Astrocyte (in vitro differentiated cells and primary cell): ENCODE results near the gene CT45A10. TPM values are rescaled to one million over a fixed set of nuclear protein-coding genes. Genes with fewer than 3 reads are reported as not detected.
"Not testable (repeated sequence)": the region's sequence is repeated elsewhere in the genome, so short reads cannot be mapped to it uniquely, and the experiment has no call there.

ENCODE experiments used
- DNase-seq: peaks from one replicate; pipeline ENCODE4 v3.0.0-alpha.2; 2010; ENCODE audit warnings: low read depth
- FAIRE-seq: peaks from 2 replicates; lab custom pipeline; 2011; peaks lifted over from hg19 to GRCh38; lab: Jason Lieb, UNC
- H2AFZ ChIP-seq: 2 replicates; pipeline ENCODE4 v1.6.0; 2012; ENCODE audit warnings: low read depth, low read length, inconsistent platforms
- H3K27ac ChIP-seq: 2 replicates; pipeline ENCODE4 v1.5.1; 2011; ENCODE audit warnings: low read depth, low read length, inconsistent platforms
- H3K27me3 ChIP-seq: 2 replicates; pipeline ENCODE4 v1.6.0; 2011; ENCODE audit warnings: low read length, inconsistent platforms; ENCODE audit not compliant: insufficient read depth
- H3K36me3 ChIP-seq: 2 replicates; pipeline ENCODE4 v1.5.1; 2011; ENCODE audit warnings: low read length, inconsistent platforms; ENCODE audit not compliant: insufficient read depth
- H3K4me1 ChIP-seq: 2 replicates; pipeline ENCODE4 v1.5.1; 2011; ENCODE audit warnings: low read length, inconsistent platforms; ENCODE audit not compliant: insufficient read depth
- H3K4me2 ChIP-seq: 2 replicates; pipeline ENCODE4 v1.6.0; 2012; ENCODE audit warnings: low read length, inconsistent platforms
- H3K4me3 ChIP-seq: 2 replicates; pipeline ENCODE4 v1.5.1; 2011; ENCODE audit warnings: low read depth, mild to moderate bottlenecking, low read length, inconsistent platforms; ENCODE audit not compliant: insufficient read depth
- H3K79me2 ChIP-seq: 2 replicates; pipeline ENCODE4 v1.6.0; 2012; ENCODE audit warnings: mild to moderate bottlenecking, low read length, inconsistent platforms; ENCODE audit not compliant: insufficient read depth
- H3K9ac ChIP-seq: 2 replicates; pipeline ENCODE4 v1.6.0; 2012; ENCODE audit warnings: mild to moderate bottlenecking, low read length, inconsistent platforms
- H3K9me3 ChIP-seq: 2 replicates; pipeline ENCODE4 v1.5.1; 2012; ENCODE audit warnings: low read depth, mild to moderate bottlenecking, low read length, inconsistent platforms; ENCODE audit not compliant: insufficient read depth
- H4K20me1 ChIP-seq: 2 replicates; pipeline ENCODE4 v1.6.0; 2012; ENCODE audit warnings: low read length, inconsistent platforms; ENCODE audit not compliant: insufficient read depth
- H3K27ac Mint-ChIP-seq: one replicate; pipeline ENCODE4 v1.8.0; 2021; ENCODE audit warnings: mild to moderate bottlenecking, mixed read lengths; ENCODE audit not compliant: unreplicated experiment
- H3K27me3 Mint-ChIP-seq: one replicate; pipeline ENCODE4 v1.8.0; 2021; ENCODE audit warnings: low read depth, mixed read lengths; ENCODE audit not compliant: unreplicated experiment
- H3K36me3 Mint-ChIP-seq: one replicate; pipeline ENCODE4 v1.8.0; 2021; ENCODE audit warnings: low read depth, mixed read lengths; ENCODE audit not compliant: unreplicated experiment
- H3K4me1 Mint-ChIP-seq: one replicate; pipeline ENCODE4 v1.8.0; 2021; ENCODE audit warnings: low read depth, mixed read lengths; ENCODE audit not compliant: unreplicated experiment
- H3K4me3 Mint-ChIP-seq: one replicate; pipeline ENCODE4 v1.8.0; 2021; ENCODE audit warnings: mild to moderate bottlenecking, moderate library complexity, mixed read lengths; ENCODE audit not compliant: unreplicated experiment
- H3K9me3 Mint-ChIP-seq: one replicate; pipeline ENCODE4 v1.8.0; 2021; ENCODE audit warnings: mild to moderate bottlenecking, mixed read lengths; ENCODE audit not compliant: unreplicated experiment
- total RNA-seq: library from RNA; stranded (reverse); gene quantifications from 2 replicates; pipeline ENCODE4 v1.2.1, GENCODE V29; 2021

Gene CT45A10
- total RNA-seq, 1 donor from 2014 or later, result not detected

- not testable (repeated sequence) for FAIRE-seq, H3K36me3 ChIP-seq, H3K4me3 ChIP-seq, H3K9ac ChIP-seq, H3K4me3 Mint-ChIP-seq, H3K4me1 ChIP-seq, H3K36me3 Mint-ChIP-seq, H3K27ac Mint-ChIP-seq, H3K4me1 Mint-ChIP-seq, H4K20me1 ChIP-seq, H3K27me3 Mint-ChIP-seq, H3K27ac ChIP-seq, H3K9me3 Mint-ChIP-seq, H3K9me3 ChIP-seq, H3K27me3 ChIP-seq, DNase-seq, H2AFZ ChIP-seq, H3K79me2 ChIP-seq, H3K4me2 ChIP-seq
Measured at GRCh38 chrX:135854438-135854837, 38.8 kb downstream of the CT45A10 start, which contains the start of gene CT45A8. Gene CT45A8, minus strand, starts transcription at chrX:135854538. Its CDS starts 3,755 bp downstream, at chrX:135850783.

GRCh38 chrX:135837180-135837579, 56.1 kb downstream of the CT45A10 start, which contains the start of gene CT45A7:
Gene CT45A7, minus strand, starts transcription at chrX:135837280. Its CDS starts 3,747 bp downstream, at chrX:135833533.
- not testable (repeated sequence) for H3K4me1 ChIP-seq, H3K27ac Mint-ChIP-seq, H3K9me3 ChIP-seq, H3K4me2 ChIP-seq, H3K27me3 Mint-ChIP-seq, H3K36me3 ChIP-seq, H2AFZ ChIP-seq, H3K27me3 ChIP-seq, H3K4me3 ChIP-seq, H4K20me1 ChIP-seq, DNase-seq, FAIRE-seq, H3K36me3 Mint-ChIP-seq, H3K4me3 Mint-ChIP-seq, H3K79me2 ChIP-seq, H3K9ac ChIP-seq, H3K4me1 Mint-ChIP-seq, H3K9me3 Mint-ChIP-seq, H3K27ac ChIP-seq

Other genes with a start within 250 kb of the CT45A10 start
- gene CT45A1, start 179.8 kb downstream of the CT45A10 start, total RNA-seq, result not detected in 2 replicates
- gene CT45A3, start 125.3 kb downstream of the CT45A10 start, total RNA-seq, result not detected in 2 replicates
- gene CT45A5, start 107.9 kb downstream of the CT45A10 start, total RNA-seq, result not detected in 2 replicates
- not detected in 2 replicates for gene CT45A6, start 90.7 kb downstream of the CT45A10 start, total RNA-seq
- not detected in 2 replicates for gene CT45A2, start 73.4 kb downstream of the CT45A10 start, total RNA-seq
- not detected in 2 replicates for gene CT45A7, start 56.2 kb downstream of the CT45A10 start, total RNA-seq
- not detected in 2 replicates for gene CT45A8, start 38.9 kb downstream of the CT45A10 start, total RNA-seq
- gene CT45A9, start 21.6 kb downstream of the CT45A10 start, total RNA-seq, result not detected in 2 replicates
- gene SAGE1, start 272 bp upstream of the CT45A10 start, total RNA-seq, result not detected in 2 replicates
- 22.0 and 22.9 TPM in 2 replicates for gene MMGT1, start 80.5 kb upstream of the CT45A10 start, total RNA-seq
- gene SLC9A6, start 92.0 kb upstream of the CT45A10 start, total RNA-seq, result 12.8 and 14.8 TPM in 2 replicates